GM19372 (cell line): ENCODE results near the gene SCUBE2.

Source experiments
- ATAC-seq: cut with Tn5 transposase; IDR thresholded peaks from one replicate; pipeline ENCODE4 v1.9.1; 2021; ENCODE audit warnings: mild to moderate bottlenecking, low read depth, moderate library complexity; ENCODE audit not compliant: unreplicated experiment

The SCUBE2 gene

DNA sequence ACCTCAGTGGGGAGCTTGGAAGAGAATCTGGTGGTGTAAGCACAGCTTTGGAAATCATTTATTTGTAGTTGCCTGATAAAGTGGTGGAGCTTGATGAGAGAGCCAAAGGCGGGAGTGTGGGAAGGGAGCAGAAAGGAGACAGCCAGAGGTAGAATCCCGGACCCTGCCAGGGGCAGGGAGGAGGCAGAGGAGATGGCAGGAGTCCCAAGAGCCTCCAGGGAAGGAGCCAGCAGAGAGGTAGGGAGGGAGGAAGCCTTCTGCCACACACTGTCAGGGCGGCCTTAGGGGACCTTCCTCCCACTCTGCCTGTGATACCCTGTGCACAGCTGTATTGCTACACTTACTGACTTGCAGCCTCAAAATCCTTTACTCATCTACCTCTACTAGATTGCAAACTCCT lies 15.4 kb downstream of the SCUBE2 start:
- no peak for ATAC-seq

DNA sequence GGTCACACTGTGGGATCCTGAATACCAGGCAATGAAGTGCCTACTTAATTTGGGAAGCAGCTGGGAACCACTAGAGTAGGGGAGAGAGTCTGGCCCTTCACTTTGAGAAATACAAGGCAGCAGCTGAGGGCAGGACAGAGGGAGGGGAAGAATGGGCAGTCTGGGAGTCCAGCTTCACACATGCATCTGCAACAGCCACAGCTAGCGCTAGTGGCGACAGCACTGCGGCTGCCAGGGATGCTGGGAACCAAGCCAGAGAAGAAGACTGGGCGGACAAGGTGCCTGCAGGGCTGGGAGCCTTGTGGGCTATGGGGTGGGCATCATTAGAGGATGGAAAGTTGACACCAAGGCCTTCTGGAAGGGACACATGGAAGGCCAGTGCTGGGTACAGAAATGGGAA lies 15.8 kb downstream of the SCUBE2 start:
- no peak for ATAC-seq

DNA sequence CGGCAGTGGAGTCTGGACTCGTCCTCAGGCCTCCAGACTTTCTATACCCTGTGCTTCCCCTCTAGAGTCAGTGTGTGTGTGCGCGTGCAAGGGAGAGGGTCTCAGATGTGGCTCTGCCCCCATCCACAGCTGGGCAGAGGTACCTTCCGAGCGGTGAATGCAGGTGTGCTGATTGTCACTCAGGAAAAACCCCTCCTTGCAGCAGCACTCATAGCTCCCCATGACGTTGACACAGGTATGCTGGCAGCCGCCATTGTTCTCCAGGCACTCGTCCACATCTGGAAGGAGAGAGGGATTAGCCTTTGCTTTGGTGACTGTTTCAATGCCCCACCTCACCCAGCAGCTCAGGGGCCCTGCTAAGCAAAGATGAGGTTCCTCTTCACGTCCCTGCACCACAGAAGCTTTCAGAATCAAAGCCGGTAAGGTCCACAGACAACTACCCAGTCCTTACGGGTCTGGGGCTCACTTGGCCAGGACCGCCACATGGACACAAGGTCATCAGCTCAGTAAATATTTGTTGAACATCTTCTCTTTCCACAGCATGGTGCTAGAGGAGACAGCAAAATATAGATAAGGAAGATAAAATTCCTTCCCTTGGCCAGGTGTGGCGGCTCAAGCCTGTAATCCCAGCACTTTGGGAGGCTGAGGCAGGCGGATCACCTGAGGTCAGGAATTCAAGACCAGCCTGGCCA lies 16.9 kb downstream of the SCUBE2 start:
- no peak for ATAC-seq

DNA sequence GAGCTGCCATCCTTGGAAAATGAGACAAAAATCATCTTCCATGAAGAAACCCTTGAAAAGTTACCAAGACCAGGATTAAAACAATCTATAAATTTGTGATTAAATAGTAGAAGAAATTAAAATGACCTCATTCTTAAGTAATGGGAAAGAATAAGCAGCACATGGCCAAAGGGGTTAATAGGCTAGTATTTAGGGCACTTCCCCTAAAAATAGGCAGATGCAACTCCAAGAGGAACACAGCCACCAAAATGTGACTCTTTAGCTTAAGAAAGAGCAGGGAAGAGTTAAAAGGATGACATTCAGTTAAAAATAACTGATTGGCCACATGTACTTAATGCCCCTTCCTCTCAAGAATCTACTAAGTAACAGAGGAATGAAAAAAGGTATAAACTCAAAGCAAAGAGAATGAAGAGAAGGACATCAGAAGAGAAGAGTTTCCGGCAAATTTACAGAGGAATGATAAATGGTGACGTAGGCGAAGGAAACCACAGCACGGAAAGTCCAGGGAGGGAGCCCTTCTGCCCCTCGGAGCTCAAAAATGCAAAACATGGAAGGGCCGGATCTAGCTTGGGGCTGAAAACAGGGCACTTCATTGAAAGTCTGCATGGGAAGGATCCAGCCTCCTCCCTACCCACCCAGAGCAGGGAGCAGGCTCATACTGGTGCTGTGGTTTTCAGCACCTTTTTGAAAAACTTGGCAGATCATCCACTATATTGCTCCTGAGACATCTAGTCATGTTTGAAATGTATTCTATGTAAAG lies 17.8 kb downstream of the SCUBE2 start:
- ATAC-seq: no peak

DNA sequence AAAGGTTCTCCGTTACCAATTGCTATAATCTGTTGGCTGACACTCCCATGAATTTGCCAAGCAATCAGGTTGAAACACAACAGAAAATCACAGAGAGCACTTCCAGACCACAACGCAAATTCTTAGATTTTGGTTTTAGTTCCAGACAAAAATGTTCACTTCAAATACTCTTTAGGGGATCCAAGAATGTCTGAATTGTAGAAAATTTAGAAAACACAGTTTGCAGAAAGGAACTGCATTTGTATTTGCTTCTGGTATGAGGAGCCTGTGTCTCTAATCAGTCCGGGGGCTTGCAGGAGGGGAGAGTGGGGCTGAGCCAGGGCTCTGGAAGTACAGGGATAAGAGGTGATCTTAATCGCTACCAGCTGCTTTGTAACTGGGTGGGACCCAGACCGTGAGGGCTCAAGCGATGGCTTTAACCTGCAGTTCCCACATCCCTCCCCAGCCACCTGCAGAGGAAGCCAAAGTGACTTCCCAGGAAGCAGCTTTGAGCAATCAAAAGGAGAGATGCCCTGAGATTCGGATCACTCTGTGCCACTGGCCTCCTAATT lies 18.7 kb downstream of the SCUBE2 start:
- ATAC-seq: no peak

DNA sequence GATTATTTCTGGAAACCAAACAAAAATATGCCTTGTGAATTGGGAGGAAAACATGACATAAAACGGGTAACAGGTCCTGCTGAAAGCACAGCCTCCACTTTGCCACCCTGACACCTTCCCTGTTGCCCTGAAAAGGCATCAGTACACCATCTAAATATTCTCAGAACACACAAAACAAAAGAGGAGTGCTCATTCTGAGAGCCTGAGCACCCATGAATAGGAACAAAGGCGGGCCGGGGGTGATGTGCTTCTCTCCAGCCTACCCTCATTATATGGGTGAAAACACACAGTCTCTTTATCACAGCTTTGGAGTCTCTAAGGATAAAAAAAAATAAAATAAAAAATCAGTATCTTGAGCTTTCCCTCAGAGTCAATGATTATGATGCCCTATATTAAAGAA lies 19.7 kb downstream of the SCUBE2 start:
- ATAC-seq: no peak

DNA sequence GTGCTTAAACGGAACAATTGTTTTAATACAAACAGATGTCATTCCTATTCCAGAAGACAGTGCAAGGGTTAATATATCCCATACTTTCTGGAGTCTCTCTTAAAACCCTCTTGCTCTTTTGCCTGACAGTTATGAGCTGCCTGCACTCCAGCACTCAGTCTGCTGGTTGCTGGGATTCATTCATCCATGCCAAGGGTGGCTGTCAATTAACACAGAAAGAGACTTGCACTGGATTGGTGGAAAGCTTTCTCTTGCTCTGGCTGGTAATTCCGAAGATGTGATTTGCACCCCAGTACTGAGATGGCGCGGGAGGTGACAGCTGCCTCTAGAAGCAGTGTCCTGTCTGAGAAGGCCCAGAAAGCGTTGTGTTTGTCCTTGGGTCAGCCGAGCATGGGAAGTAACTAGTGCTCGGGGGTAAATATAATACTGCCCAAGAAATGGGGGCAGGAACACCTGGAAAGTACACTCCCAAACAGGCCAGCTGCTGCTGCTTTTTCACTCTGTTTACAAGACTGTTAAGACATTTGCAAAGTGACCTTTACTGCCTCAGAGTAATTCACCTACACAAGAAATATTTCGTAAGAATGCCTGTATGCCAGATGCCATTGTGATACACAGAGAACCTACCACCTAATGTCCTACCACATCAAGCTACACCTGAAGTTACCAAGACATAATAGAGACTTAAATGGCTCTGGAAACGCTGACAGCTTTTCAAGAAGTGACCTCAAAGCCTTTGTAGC lies 20.5 kb downstream of the SCUBE2 start:
- no peak for ATAC-seq

DNA sequence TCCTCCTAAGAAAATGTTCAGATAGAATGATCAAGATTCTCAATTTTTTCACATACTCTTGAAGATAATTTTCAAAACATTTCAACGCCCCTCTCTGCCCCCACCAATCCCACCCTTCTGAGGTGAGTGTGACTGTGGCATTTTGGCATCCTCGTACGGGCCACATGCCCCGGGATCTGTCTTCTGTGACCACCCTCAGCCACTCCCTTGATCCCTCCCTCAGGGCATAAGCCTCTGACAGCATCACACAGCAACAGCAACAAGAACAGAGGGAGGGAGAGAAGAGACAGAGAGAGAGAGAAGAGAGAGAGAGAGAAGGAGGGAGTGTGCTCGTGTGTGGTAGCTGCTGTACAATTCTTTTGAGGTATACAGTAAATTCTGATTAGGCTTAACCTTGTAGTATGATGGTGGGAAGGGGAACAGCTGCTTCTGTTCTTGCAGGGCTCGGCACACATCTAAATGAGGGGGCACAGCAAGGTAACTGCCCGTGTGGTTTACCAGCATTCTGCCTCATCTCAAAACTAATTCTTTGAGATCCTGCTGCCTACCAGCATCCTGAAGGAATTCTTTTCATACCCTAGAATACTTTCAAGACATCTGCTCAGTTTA lies 21.4 kb downstream of the SCUBE2 start:
- ATAC-seq: no peak

DNA sequence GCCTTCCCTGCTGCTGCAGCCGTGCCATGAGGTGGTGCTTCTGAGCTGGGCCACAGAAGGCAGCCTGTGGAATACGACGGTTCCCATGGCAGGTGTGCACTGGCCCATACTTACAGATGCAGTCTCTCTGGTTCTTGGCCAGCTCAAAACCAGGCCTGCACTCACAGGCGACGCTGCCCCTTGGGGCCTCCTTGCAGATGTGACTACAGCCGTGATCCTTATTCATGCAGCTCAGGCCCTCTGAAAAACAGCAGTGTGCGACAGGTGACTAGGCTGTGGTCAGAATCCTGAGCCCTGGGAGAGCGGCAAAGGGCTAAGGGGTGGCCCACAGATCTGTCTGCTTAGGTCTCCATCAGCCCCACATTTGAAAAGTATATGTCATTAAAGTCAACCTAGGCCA lies 22.1 kb downstream of the SCUBE2 start:
- ATAC-seq: no peak

DNA sequence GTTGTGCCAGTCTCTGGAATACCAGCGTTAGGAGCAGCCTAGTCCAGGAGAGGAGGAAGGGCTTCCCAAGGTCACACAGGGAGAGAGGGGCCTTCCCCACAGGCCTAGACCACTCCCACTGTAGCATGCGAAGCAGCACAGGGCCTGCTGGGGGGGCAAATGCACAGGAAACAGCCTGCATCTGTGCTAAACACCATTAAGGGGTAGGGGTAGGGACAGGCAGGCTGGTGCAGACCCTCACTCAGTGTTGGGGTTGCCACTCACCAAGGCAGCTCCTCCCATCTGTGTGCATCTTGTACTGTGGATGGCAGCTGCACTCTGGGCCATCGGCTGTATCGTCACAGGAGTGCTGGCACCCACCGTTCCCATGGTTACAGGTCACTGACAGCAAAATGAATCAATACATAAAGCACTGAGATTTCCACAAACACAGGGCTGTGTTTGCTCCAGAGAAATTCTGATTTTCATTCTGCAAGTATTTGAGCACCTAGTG lies 24.9 kb downstream of the SCUBE2 start:
- ATAC-seq: no peak

DNA sequence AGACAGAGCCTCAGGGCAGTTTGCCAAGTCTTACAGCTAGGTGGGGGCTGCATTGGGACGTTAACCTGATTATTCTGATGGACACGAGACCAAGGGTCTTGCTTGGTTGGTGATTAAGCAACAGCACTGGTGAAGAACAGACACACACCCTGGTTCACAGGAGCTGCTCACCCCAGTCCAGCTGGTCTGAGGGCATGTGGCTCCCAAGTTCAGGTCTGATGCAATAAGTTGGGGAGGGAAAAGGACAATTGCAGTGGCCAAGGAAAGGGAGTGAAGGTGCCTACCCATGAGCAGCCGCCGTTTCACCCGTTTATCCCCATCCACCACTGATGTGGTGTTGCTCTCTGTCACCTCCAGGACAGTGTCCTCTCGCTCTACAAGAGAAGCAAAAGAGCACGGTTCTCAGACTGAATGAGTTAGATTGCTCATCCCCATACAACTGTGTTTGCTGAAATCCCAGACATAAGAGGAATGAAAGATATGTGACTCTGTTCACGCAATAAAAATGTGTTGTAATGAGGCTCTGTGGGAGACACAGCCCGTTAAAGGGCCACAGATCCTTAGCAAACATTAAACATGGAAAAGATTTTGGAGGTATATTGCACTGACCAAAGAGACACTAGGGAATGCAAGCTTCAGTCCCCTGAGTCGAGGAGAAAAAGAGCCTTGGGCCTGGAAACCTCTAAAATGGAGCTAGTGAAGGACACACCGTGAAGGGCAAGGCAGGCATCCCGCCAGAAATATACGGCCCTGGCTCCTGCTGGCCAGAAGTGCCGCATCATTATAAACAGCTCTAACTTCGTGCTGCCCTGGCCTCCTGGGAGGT lies 25.6 kb downstream of the SCUBE2 start:
- no peak for ATAC-seq

DNA sequence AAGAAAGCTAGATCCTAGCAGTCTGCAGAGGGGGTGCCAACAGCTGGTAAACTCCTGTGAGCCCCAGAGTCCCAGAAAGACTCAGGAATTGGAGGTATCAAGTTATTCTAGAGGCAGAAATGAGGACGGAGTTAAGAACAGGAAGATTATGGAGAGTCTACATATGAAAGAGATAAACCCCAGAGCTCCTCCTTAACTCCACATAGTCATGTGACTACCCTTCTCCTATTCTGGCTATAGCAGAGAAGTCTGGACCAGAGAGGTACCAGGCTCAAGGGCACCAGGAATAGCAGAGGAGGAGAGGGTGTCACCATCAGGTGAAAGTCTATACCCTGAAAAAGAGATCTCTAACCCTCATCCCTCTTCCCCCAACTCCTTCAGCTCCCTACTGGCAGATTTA lies 29.6 kb downstream of the SCUBE2 start:
- no peak for ATAC-seq

DNA sequence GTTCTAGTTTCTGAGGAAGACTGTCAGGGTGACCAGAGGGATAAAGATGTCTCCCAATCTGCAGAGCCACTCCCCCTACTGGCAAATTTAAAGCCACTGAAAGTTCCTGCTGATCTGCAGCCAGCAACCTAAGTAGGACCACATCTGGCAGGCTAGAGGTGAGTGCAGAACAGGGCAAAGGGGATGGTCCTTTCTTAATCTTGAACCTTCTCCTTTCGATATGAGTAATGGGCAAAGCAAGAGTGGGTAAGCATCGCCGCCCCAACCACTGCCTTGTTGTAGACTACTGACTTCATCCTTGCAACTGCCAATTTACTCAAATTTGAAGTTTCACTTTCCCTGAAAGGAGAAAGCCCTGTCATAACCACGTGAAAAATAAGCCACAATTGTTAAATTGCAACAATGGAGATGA lies 30.7 kb downstream of the SCUBE2 start:
- ATAC-seq: no peak

DNA sequence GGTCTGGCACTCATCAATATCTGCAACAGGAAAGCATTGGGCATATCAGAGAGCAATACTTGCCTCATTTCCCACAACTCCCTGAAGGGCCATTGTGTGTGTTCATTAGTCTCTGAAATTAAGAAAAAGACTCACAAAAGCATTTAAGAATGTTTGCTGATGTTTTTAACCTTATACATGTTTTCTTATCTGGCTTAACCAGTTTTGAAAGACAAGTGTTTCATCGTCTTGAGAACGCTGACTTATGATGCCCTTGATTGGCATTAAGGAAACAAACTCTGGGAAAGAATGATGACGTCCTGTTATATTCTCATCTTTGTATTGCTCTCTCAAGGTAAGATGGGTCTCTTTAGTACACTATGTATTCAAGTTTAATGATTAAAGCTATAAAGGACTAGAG lies 32.0 kb downstream of the SCUBE2 start:
- no peak for ATAC-seq

DNA sequence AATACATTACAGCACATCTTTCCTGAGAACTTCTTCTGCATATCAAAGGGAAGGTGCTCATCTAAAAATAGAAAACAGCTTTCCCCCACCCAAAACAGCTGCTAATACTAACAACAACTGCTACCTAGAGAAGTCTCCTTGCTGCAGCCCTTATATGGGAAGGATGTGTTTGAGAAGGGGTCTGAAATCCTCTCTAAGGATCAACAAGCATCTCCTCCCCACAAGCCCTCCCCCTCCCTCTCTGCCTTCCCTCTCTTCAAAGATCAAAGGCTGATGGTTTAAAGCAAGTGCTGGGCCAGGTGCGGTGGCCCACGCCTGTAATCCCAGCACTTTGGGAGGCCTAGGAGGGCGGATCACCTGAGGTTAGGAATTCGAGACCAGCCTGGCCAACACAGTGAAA lies 33.5 kb downstream of the SCUBE2 start:
- ATAC-seq: no peak

DNA sequence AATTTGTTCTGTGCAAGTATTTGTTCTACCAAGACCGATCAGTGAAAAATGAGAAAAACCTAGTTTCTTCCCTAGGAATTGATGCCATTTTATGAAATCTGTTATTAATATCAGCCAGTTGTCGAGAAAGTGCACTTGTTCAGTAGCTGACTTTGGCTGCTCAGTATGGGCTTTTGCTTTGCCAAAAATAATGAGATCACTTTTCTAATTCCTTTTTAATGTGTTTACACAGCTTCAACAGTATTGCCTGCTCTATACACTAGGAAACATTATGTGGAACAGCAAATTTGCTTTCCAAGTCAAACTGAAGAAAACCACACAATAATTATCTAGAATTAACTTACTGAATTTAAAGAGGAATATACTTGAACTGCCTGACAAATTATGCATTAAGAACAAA lies 34.4 kb downstream of the SCUBE2 start:
- ATAC-seq: no peak

DNA sequence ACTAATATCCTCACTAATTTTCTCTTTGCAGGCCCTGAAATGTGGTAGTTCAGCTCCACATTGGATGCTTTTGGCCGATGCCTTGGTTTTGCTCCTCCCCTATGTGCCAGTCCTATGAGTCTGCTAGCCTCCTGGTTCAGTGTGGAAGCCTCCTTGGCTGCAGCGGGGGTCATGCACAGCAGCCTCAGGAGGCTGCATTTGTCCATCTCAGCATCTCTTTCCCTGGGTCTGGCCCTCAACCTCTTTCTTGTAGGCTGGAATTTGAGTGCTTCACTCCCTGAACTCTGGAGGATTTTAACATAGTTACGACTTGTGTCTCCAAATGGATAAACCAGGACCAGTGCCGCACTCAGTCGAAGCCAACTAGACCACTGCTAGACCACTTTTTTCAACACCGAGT lies 34.9 kb downstream of the SCUBE2 start:
- no peak for ATAC-seq

DNA sequence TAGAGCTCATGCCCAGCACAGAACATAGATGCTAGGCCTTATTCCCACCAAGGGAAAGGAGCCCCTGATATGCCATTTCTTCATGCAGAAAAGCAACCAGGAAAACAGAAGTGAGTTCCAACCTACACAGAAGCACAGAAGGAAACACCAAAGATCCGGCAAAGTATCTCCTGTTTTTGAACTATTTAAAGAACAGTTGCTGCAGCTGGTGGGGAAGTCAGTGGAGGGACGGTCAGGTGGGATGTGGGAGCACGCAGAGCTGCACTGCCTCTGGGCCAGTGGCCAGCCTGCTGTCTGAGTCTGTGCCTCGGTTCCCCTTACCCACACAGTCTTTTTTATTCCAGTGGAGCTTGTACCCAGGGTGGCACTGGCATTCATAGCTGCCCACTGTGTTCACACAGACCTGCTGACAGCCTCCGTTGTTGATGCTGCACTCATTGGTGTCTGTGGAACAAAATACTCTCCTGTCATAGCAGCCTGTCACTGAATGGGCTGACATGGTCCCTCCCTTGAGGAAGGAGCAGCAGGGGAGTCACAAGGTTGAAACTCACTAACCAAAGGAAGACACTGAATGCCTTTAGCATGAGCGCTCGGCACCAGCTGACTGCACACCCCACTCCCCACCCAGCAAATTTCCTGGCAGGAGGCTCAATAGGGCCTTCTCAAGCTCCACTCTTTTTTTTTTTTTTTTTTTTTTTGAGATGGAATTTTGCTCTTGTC lies 37.9 kb downstream of the SCUBE2 start:
- no peak for ATAC-seq

DNA sequence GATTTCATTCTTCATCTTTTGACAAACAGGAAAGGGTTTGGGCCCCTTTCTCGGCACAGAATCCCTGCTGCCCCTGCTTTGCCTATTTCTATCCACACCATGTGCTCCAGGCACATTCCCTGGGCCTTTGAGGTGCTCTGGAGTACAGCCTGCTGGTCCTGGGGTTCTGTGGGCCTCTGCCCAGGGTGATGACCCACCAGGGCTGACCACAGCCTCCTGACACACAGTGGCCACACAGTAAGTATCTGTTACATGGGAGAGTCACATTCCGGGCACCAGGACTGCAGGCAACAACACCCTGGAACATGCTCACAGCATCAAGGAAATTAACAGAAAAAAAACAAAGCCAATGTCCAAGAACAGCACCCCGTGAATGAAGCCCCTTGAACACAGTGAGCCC lies 39.1 kb downstream of the SCUBE2 start:
- no peak for ATAC-seq
